Measurements from ENCODE around the gene RALGPS1.
"Not testable (repeated sequence)": the region's sequence is repeated elsewhere in the genome, so short reads cannot be mapped to it uniquely, and the experiment has no call there.

The RALGPS1 gene

DNA sequence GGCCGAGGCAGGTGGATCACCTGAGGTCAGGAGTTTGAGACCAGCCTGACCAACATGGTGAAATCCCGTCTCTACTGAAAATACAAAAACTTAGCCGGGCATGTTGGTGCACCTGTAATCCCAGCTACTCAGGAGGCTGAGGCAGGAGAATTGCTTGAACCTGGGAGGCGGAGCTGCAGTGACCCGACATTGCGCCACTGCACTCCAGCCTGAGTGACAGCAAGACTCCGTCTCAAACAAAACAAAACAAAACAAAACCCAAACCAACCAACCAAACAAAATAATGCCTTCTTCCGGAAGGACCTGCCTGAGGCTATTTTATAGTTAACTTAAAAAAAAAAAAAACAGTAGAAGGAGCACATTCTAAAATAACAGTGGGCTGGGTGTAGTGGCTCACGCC lies 103.4 kb downstream of the RALGPS1 start:
- in situ Hi-C loops (cut with MboI; ENCODE audit: low sequenced_read_pairs): not testable (repeated sequence)

DNA sequence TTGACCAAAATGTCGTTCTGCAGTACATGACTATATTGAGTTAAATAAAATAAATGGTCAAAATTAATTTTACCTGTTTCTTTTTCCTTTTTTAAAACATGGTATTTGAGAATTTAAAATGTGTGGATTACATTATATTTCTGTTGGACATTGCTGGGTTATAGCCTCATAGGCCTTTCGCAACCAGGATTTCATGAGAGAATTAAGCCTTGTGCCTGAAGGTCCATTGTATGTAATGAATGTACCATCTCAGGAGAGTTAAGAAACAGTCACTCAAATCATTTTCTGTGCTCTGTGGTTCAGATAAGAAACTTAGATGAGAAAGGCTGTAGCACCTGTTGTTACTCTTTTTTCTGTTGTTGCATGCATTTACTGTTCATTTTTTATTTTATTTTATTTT lies 104.4 kb downstream of the RALGPS1 start:
- in situ Hi-C loops (cut with MboI; ENCODE audit: low sequenced_read_pairs): no loop called here

DNA sequence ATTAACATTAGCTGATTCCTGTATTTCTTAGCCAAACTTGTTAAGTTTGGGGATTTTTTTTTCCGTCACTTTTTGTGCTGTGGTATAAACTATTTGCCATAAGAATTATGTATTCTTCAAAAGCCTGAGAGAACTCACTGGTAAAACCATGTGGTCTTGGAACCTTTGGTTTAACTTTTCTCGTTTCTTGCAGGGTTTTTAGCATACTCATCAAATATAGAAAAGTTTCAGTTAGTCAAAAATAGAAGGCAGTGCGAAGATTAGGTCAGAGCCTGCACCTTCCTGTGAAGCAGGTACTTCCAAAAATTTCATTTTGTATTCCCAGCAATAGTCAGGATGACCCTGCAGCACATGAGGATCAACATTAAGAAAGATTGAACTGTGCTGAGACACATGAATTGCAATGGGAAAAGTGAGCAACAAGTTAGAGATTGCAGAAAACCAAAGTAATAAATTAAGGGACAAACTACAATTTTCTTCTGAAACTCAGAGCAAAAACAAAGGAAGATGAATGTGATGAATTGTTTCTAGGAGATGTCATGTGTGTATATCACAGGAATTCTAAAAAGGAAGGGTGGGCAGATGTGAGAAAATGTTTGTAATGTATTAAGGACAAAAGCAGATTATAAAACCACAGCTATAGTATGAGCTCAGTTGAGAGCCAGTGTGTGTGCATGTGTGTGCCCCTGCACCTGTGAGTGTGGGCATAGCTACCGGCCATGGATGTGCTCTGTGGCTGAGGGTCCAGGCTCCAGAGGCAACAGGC lies 105.6 kb downstream of the RALGPS1 start:
- in situ Hi-C loops (cut with MboI; ENCODE audit: low sequenced_read_pairs): no loop called here

DNA sequence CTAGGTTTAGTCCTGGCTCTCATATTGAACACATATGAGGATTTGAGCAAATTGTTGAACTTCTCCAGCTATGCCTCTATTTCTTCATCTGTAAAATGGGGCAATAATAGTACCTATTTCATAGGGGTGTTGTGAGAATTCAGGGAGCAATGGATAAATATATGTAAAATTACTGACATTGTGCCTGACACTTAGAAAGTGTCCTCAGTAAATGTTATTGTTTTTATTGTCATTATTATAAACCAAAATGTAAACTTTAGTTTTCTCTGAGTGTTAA lies 106.2 kb downstream of the RALGPS1 start:
- in situ Hi-C loops (cut with MboI; ENCODE audit: low sequenced_read_pairs): no loop called here

DNA sequence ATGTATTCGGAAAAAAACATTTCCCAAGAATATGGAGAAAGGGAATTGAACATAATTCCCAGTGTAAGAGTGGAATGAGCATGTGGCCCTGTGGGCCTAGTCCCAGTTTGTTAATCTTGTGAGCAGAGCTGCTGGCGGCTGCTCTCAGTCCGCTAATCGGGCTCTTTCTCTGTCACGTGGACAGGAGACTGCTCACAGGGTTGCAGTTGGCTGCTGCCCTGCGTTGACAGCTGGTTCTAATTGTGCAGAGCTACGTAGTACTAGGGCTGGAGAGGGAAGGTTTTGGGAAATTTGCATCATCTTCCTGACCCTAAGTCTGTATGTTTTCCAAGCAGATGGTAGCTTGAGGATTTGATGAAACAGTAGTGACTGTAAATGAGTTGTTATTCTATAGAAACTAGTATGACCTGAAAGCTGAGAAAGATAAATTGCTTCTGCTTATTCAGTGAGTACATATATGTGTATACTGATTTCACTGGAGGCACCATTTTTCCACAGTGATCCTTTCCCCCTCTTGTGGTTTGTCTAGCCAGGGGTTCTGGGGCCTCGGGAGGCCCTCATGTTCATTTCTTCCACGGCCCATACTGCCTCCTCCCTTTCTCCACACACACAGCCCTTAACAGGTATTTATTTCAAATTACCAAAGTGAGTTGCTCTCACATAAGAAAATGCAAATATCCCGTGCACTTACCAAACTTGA lies 107.2 kb downstream of the RALGPS1 start:
- in situ Hi-C loops (cut with MboI; ENCODE audit: low sequenced_read_pairs): no loop called here

DNA sequence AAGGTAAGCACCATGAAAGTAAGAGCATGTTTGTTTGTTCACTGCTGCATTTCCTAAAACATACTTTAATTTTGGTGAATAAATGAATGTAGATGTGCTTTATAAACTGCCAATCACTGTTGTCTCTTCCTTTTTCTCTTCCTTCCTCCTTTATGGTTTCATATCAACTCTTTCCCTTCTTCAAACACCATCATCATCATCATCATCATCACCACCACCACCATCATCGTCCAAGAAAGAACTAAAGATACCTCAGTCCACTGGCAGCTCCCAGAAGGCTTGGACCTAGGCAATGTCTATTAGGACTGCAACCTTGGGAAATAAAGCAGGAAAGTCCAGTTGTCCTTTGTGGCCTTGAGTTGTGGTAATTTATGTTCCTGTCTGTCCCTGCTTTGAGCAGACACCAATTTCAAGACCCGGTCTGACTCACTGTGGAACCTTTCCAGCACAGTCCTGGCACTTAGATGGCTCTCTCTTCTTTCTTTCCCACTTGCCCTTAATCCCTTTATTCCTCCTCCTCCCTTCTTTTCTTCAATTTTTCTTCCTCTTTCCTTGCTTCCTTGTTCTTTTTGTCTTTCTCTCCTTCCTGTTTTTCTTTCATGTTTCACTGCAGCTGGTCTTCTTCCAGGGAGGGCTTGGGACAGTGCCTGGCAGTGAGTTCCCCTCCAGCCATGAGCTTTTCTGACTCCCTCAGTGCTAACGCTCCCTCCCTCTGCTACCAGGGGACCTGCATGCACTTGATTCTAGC lies 108.5 kb downstream of the RALGPS1 start:
- in situ Hi-C loops (cut with MboI; ENCODE audit: low sequenced_read_pairs): no loop called here

DNA sequence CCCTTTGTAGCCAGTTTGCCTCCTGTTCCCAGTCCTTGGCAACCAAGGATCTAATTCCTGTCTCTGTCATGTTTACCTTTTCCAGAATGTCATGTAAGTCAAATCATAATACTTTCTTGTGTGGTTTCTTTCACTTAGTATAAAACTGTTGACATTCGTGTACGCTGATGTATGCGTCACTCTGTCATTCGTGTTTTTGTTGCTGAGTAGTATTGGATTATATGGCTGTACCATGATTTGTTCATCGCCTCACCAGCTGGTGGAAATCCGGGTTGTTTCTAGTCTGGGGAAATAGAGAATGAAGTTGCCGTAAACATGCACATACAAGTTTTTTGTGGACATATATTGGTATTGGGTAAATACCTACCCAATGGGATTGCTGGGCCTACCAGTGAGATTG lies 110.5 kb downstream of the RALGPS1 start:
- in situ Hi-C loops (cut with MboI; ENCODE audit: low sequenced_read_pairs): no loop called here

DNA sequence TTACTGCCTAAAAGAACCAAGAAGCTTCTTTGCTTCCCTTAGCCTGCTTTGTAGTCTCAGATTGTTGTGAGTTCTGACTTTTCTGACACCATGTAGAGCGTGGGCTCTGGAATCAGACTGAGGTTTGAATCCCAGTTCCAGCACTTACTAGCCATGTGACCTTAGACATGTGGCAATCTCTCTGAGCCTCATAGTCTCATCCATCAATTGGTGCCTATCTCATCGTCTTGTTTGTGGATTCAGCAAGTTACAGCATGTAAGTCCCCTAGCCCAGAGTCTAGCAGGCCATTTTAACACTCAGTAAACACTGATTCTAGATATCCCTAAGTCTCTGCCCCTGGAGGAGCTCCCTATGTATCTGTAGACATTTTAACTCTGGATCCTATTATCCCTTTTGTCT lies 113.1 kb downstream of the RALGPS1 start:
- in situ Hi-C loops (cut with MboI; ENCODE audit: low sequenced_read_pairs): no loop called here

DNA sequence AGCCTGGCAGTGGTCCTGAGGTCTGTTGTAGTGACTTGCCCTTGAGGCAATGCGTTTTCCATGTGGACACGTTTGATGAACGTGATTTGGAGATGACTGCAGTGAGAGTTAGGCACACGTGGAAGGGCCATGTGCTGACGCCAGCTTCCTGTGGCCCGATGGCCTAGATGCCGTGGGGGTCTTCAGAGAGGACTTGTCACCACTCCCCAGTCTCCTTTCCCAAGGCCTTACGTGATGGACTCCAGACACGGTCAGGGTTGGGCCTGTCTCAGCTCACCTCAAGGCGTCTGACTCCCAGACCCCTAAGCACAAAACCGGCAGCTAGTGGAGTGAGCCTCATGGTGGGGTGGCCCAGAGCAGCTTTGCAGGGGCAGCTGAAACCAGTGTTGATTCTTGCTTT lies 115.0 kb downstream of the RALGPS1 start:
- in situ Hi-C loops (cut with MboI; ENCODE audit: low sequenced_read_pairs): no loop called here

DNA sequence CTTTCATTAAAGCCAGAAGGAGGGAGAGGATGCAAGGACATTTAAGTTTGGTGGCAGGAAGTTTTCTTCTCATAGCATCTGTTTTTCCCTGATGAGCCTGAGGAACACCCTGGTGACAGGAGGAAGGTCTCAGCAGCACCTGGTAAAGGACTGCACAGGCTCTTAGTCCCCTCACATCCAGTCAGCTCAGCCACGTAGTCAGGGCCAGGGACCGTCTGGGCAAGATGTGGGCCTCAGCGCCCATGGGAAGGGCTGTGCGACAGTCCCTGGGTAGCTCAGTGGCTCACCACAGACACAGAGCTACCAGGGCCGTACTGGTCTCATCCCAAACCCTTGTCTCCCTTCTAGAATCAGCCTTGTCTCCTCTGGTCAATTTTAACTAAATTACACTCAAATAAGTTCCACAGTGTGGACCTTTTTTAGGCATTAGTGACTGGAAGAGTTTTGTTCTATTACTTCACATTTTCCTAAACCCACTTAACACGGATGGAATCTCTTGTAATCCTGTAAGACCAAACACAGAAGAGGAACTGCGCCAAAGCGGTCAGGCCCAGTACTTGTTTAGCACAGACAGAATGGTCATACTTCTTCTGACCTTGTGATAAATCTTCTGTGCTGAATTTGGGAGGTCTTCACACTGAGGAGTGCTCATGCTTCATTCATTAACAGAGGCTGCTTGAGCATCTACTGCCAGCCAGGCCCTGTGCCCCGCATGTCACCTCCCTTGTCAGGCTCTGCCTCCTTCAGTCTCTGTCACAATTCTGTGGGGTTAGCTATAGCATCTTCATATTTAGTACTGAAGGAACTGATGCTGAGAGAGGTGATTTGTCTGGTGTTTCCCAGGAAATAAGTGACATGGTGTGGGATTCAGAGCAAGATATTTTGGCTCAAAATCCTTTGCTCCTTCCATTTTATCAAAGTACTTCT lies 116.5 kb downstream of the RALGPS1 start:
- in situ Hi-C loops (cut with MboI; ENCODE audit: low sequenced_read_pairs): no loop called here

DNA sequence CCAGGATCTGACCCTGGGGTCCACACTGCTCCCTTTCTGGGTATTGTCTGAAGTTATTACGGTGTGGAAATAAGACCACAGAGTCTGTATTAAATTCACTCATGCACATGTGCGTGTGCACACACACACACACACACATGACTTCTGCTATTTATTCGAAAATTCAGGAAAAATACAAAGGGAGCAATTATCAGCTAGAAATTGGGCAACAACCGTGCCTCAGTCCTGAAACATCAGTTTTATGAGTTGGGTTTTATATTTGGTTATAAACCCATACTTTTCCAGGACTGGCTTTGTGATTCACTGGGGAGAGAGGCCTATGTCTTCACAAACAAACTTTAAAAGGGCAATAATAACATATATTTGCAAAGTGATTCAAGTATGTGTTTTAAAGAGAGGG lies 117.7 kb downstream of the RALGPS1 start:
- in situ Hi-C loops (cut with MboI; ENCODE audit: low sequenced_read_pairs): no loop called here

DNA sequence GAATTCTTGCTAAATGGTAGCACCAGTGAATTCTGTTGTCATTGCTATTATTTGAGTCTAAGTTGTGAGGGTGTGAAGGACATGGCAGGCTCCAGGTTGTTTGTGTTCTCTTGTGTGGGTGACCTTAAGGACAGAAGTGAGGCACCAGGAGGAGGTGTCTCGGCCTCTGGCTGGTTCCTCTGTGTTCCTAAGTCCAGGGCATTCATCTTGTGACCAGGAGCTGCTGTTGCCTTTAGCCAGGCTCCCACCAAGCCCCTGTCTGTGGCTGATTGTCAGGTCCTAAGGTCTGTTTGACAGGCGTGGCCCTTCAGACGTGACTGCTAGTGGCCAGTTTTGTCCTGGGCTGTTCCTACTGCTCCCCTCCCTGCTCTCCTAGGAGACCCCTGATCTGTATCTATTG lies 118.5 kb downstream of the RALGPS1 start:
- in situ Hi-C loops (cut with MboI; ENCODE audit: low sequenced_read_pairs): no loop called here

DNA sequence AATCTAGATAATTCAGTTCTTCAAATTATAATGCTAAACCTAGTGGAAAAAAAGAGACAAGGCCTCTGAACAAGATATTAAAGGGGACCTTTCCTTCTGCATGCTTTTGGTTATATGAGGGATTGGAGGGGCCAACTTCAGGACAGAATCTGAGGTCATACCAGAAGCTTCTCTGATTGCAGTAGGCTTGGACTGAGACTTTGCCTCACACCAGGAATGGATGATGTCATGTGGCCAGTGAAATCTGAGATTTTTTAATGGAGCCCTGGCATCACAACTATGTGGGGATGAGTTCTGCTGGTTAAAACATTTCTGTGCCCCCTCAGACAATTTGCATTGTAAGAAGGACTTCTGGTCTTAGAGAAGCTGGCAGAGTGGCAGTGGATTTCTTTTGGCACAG lies 119.2 kb downstream of the RALGPS1 start:
- in situ Hi-C loops (cut with MboI; ENCODE audit: low sequenced_read_pairs): no loop called here

DNA sequence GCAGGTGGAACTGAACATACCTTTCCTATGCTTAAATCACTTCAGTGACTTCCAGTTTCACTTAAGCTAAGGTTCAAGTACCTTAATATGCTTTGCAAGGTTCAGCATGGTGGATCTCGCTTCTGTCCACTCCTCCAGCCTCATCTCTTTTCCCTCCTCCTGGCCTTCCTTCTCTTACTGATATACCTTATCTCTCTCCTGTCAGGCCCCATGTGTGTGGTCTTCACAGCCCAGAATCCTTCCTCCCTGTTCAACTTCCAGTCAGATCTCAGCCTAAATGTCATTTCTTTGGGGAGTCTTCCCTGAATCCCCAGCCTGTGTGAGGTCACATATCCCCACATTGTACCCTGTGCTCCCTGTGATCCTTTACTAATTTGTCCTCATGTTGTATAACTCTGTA lies 120.1 kb downstream of the RALGPS1 start:
- in situ Hi-C loops (cut with MboI; ENCODE audit: low sequenced_read_pairs): no loop called here

DNA sequence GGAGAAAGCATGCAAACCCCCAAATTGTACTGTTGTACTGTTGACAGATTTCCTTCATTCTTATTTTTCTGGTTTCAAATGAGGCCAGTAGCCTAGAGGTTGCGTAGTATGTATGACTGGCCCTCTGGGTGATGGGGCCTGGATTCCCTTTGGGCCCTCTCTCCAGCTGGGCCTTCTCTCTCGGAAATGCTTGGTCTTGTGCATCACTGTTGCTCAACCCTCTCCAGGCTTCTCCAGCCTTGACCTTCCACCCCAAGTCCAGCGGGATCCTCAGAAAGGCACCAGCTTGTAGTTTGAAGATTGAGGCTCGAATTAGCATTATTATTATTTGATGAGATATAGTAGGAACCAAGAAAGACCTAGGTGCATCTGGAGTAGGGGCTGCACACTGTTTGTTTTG lies 120.8 kb downstream of the RALGPS1 start:
- in situ Hi-C loops (cut with MboI; ENCODE audit: low sequenced_read_pairs): no loop called here

DNA sequence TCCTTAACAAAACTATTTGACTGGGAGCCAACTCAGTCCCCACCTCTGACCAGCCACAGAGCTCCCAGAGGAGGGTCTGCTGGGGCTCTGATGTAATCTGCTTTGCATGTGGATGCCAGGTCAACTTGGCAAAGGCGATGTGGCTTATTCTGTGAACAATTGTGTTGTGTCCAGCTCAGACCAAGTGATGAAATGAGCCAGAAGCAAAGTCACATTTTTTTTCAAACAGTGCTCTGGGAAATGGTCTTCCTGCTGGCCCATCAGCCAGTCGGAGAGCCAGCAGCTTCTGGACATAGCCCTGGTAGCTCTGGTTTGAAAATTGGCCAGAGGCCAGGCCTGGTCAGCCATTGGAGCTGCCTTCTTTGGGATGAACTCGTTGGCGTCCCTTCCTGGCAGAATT lies 121.4 kb downstream of the RALGPS1 start:
- in situ Hi-C loops (cut with MboI; ENCODE audit: low sequenced_read_pairs): no loop called here

DNA sequence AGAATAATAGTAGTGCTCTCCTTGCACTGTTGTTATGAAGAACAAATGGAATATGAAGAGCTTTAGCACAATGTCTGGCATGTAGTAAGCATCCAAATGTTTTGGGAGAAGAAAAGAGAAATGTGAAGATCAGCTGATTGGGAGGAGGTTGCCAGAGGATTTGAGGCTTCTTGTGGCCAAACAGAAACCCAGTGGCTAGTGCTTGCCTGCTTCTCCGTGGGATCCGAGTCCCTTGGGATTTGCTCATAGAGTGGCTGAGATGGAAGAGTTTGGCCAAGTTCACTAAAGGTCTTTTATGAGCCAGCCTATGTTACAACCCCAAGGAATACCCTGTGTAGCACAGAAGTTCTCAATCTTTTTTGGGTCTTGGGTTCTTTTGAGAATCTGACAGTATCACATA lies 121.9 kb downstream of the RALGPS1 start:
- in situ Hi-C loops (cut with MboI; ENCODE audit: low sequenced_read_pairs): no loop called here

DNA sequence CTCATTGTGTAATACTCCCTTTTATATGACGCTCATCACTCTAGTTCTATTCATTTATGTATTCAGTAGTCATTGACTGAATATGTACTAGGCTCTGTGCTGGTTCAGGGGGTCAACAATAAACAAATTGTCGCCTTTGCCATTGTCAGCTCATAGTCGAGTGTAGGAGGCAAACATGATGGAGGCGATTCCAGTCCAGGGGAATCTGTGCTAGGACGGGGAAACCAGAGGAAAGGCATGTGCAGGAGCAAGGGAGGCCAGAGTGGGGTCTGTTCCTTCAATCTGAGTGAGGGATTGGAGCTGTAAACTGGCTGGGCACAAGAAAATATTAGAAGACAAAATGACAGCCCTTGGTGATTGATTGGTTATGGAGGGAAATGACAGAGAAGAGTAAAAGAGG lies 123.9 kb downstream of the RALGPS1 start:
- in situ Hi-C loops (cut with MboI; ENCODE audit: low sequenced_read_pairs): no loop called here

DNA sequence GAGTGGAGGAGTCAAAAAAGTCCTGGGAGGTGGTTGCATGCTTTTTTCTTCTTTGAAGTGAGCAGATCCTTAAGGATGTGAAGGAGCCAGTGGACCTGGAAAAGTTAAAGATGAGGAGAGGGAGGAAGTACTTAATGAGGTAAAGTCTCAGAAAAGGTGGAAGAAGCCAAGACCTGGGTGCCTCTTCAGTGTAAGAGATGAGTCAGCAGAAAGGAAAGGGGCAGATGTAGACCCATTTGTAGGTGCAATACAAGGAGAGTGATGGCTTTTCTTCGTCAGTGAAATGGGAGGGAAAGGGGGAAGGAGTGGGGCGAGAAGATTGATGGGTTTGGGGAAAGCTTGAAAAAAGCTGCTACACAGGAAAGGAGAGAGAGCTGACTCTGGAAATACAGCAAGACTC lies 124.9 kb downstream of the RALGPS1 start:
- in situ Hi-C loops (cut with MboI; ENCODE audit: low sequenced_read_pairs): no loop called here

DNA sequence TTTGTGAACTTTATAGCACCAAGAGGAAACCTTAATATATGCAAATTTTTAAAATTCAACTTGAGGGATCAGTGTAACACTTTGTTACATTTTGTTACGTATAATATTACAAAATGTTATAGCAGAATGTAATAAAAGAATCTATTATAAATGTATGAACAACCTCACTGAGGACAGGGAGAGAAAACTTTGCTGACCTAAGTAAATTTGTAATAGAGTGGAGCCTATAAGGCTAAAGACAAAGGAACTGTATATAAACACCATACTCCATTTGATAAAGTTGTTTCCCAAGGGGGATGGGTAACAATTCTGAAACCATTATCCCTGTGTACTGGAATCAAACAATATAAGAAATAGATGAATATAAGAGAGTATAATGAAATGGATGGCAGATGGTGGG lies 130.6 kb downstream of the RALGPS1 start:
- in situ Hi-C loops (cut with MboI; ENCODE audit: low sequenced_read_pairs): no loop called here

DNA sequence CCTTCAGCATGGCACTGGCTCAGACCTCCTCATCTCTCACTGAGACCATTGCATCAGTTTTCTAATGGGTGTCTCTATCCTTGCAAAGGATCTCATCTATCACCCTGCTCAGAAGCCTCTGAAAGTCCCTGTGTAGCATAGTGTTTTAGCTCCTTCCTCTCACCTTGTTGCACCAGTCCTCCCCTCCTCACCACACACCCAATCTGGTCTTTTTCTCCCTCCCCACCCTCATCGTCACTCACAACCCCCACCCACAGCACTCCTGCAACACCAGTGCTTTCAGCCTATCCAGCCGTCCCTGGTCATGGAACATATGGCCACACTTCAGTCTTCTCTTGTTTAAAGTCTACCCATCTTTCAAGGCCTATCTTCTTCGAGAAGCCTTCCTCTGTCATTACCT lies 133.4 kb downstream of the RALGPS1 start:
- in situ Hi-C loops (cut with MboI; ENCODE audit: low sequenced_read_pairs): no loop called here

Data from HL-60/S4 treated with retinoic acid at 250 ng/mL for 4 days and 3 days (cell line).